GM23338 (cell line): ENCODE results near the gene PICK1. TPM values are rescaled to one million over a fixed set of nuclear protein-coding genes. Genes with fewer than 3 reads are reported as not detected.

Source experiments
- ATAC-seq: fragments of 200-7000 bp; cut with Tn5 transposase; 3 replicates; pipeline ENCODE4 v1.9.1; 2020
- DNase-seq: peaks from one replicate; pipeline ENCODE4 v3.0.0-alpha.2; 2015; ENCODE audit warnings: low spot score
- H2AFZ ChIP-seq: fragments of 200-600 bp; sonication (generic); 2 replicates; pipeline ENCODE4 v1.8.0; 2016; ENCODE audit warnings: antibody characterized with exemption, mild to moderate bottlenecking, moderate library complexity
- H3F3A ChIP-seq: fragments of 200-600 bp; sonication (generic); replicated peaks from 2 replicates; pipeline ENCODE4 v1.8.0; 2017; ENCODE audit warnings: antibody characterized with exemption, mixed run types, low read depth
- H3K27ac ChIP-seq: fragments of 200-600 bp; sonication (generic); 2 replicates; pipeline ENCODE4 v1.6.1; 2016; ENCODE audit warnings: low read depth
- H3K27me3 ChIP-seq: fragments of 200-600 bp; sonication (generic); 2 replicates; pipeline ENCODE4 v1.8.0; 2016; ENCODE audit warnings: mild to moderate bottlenecking, mixed run types, moderate library complexity; ENCODE audit not compliant: insufficient read depth
- H3K36me3 ChIP-seq: fragments of 200-600 bp; sonication (generic); 2 replicates; pipeline ENCODE4 v1.8.0; 2016; ENCODE audit warnings: mild to moderate bottlenecking; ENCODE audit not compliant: insufficient read depth
- H3K4me1 ChIP-seq: fragments of 200-600 bp; sonication (generic); 2 replicates; pipeline ENCODE4 v1.8.0; 2016; ENCODE audit warnings: mild to moderate bottlenecking, moderate library complexity; ENCODE audit not compliant: insufficient read depth
- H3K4me2 ChIP-seq: fragments of 200-600 bp; sonication (generic); 2 replicates; pipeline ENCODE4 v1.7.1; 2017; ENCODE audit warnings: mixed run types
- H3K4me3 ChIP-seq: fragments of 200-600 bp; sonication (generic); 2 replicates; pipeline ENCODE4 v1.6.1; 2016; ENCODE audit warnings: mixed run types
- H3K79me2 ChIP-seq: fragments of 200-600 bp; sonication (generic); replicated peaks from 2 replicates; pipeline ENCODE4 v1.8.0; 2017; ENCODE audit warnings: mild to moderate bottlenecking; ENCODE audit not compliant: insufficient read depth
- H3K9me2 ChIP-seq: fragments of 200-600 bp; sonication (generic); 2 replicates; pipeline ENCODE4 v1.8.0; 2017; ENCODE audit not compliant: insufficient read depth
- H4K20me1 ChIP-seq: fragments of 200-600 bp; sonication (generic); replicated peaks from 2 replicates; pipeline ENCODE4 v1.8.0; 2017; ENCODE audit warnings: mild to moderate bottlenecking; ENCODE audit not compliant: insufficient read depth
- H3K27ac Mint-ChIP-seq: 2 replicates; pipeline ENCODE4 v1.8.0; 2020; ENCODE audit warnings: inconsistent platforms, mild to moderate bottlenecking, moderate library complexity, mixed read lengths
- H3K27me3 Mint-ChIP-seq: 3 replicates; pipeline ENCODE4 v1.8.0; 2022; ENCODE audit warnings: low read depth, mild to moderate bottlenecking, moderate library complexity, mixed read lengths, inconsistent platforms; ENCODE audit not compliant: insufficient read depth, poor library complexity
- H3K36me3 Mint-ChIP-seq: 3 replicates; pipeline ENCODE4 v1.8.0; 2021; ENCODE audit warnings: low read depth, mild to moderate bottlenecking, inconsistent platforms, moderate library complexity, mixed read lengths
- H3K4me1 Mint-ChIP-seq: 3 replicates; pipeline ENCODE4 v1.8.0; 2020; ENCODE audit warnings: mild to moderate bottlenecking, inconsistent platforms, mixed read lengths
- H3K4me3 Mint-ChIP-seq: 3 replicates; pipeline ENCODE4 v1.8.0; 2021; ENCODE audit warnings: moderate library complexity, mild to moderate bottlenecking, inconsistent platforms, mixed read lengths
- H3K9me3 Mint-ChIP-seq: 3 replicates; pipeline ENCODE4 v1.8.0; 2020; ENCODE audit warnings: moderate library complexity, mild to moderate bottlenecking, inconsistent platforms, mixed read lengths
- ETS1 ChIP-seq: IDR thresholded peaks from 2 replicates; pipeline ENCODE4 v1.6.1; 2016; ENCODE audit warnings: antibody characterized with exemption
- EZH2 ChIP-seq: fragments of 200-600 bp; sonication (generic); IDR thresholded peaks from one replicate; pipeline ENCODE4 v1.8.0; 2017; ENCODE audit warnings: antibody characterized with exemption, mild to moderate bottlenecking, low read depth; ENCODE audit not compliant: unreplicated experiment
- EZH2phosphoT487 ChIP-seq: fragments of 200-600 bp; sonication (generic); IDR thresholded peaks from one replicate; pipeline ENCODE4 v1.8.1; 2018; ENCODE audit warnings: antibody characterized with exemption; ENCODE audit not compliant: unreplicated experiment
- JUNB ChIP-seq: IDR thresholded peaks from one replicate; pipeline ENCODE4 v1.6.1; 2016; ENCODE audit warnings: antibody characterized with exemption; ENCODE audit not compliant: unreplicated experiment
- NANOG ChIP-seq: IDR thresholded peaks from 2 replicates; pipeline ENCODE4 v1.6.1; 2016; ENCODE audit warnings: antibody characterized with exemption, borderline replicate concordance
- POLR2AphosphoS5 ChIP-seq: IDR thresholded peaks from 2 replicates; pipeline ENCODE4 v1.6.1; 2016; ENCODE audit warnings: antibody characterized with exemption, low read depth
- STAT1 ChIP-seq: IDR thresholded peaks from one replicate; pipeline ENCODE4 v1.6.1; 2016; ENCODE audit warnings: antibody characterized with exemption; ENCODE audit not compliant: unreplicated experiment
- ZNF114 ChIP-seq: fragments of 250-450 bp; sonication (Bioruptor Pico); IDR thresholded peaks from 2 replicates; pipeline ENCODE4 v1.5.0; 2020; ENCODE audit warnings: mild to moderate bottlenecking, moderate library complexity
- polyA plus RNA-seq: library from polyadenylated mRNA; unstranded; fragments of >200 nt; fragmentation: Nextera tagmentation; extraction: Ambion mirVana; gene quantifications from 2 replicates; pipeline ENCODE4 v1.2.1, GENCODE V29; 2016
- total RNA-seq: library from RNA; depleted of rRNA; stranded (reverse); fragments of >200 nt; shearing (Covaris generic); gene quantifications from 2 replicates; pipeline ENCODE4 v1.2.3, GENCODE V29; 2014
- TF ChIP-seq, protein P1 (sequence below), 2 experiments: fragments of 200-600 bp in 1 of 2; sonication (generic) in 1 of 2; conservative IDR thresholded peaks; 2 replicates each; pipeline versions ENCODE4 v1.5.1 to v1.6.1; 2016 to 2017; ENCODE audit warnings: antibody characterized with exemption in 2 of 2, low read depth in 2 of 2, mild to moderate bottlenecking in 2 of 2, moderate library complexity in 1 of 2

The PICK1 gene
- total and polyA plus RNA-seq, 2 experiments from 2014 or later = 15.9 to 28.3 TPM

- H3K4me3 ChIP-seq = no peak overlapping the region
- DNase-seq = peak; percentile 85
- H3K27me3 ChIP-seq = no peaks in the 10 kb centered on the region
- no peaks in the 10 kb centered on the region for H3F3A ChIP-seq
- Mint-ChIP-seq H3K27ac (no peak overlapping the region), H3K27me3 (peaks cover 12% of the 10 kb centered on the region), H3K36me3 (no peaks in the 10 kb centered on the region), H3K4me3 (no peak overlapping the region), H3K4me1 (no peaks in the 10 kb centered on the region), H3K9me3 (no peaks in the 10 kb centered on the region)
- H4K20me1 ChIP-seq = no peaks in the 10 kb centered on the region
- H3K4me2 ChIP-seq = no peak overlapping the region
- no peaks in the 10 kb centered on the region for H3K4me1 ChIP-seq
- H3K79me2 ChIP-seq = no peaks in the 10 kb centered on the region
- TF ChIP-seq EZH2phosphoT487 (no peak), NANOG (no peak), JUNB (no peak), ZNF114 (CRISPR knock-in tag) (no peak), POLR2AphosphoS5 (no peak)
- TF ChIP-seq, protein P1, sequence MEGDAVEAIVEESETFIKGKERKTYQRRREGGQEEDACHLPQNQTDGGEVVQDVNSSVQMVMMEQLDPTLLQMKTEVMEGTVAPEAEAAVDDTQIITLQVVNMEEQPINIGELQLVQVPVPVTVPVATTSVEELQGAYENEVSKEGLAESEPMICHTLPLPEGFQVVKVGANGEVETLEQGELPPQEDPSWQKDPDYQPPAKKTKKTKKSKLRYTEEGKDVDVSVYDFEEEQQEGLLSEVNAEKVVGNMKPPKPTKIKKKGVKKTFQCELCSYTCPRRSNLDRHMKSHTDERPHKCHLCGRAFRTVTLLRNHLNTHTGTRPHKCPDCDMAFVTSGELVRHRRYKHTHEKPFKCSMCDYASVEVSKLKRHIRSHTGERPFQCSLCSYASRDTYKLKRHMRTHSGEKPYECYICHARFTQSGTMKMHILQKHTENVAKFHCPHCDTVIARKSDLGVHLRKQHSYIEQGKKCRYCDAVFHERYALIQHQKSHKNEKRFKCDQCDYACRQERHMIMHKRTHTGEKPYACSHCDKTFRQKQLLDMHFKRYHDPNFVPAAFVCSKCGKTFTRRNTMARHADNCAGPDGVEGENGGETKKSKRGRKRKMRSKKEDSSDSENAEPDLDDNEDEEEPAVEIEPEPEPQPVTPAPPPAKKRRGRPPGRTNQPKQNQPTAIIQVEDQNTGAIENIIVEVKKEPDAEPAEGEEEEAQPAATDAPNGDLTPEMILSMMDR (conservative IDR thresholded peaks at IDR 0.05; ENCODE audit: low read depth in 2 of 2) = peak; percentile 67 to 82
- H2AFZ ChIP-seq = no peak overlapping the region
- peak; percentile 88 for ATAC-seq
- H3K9me2 ChIP-seq = no peaks in the 10 kb centered on the region
- no peak overlapping the region for H3K27ac ChIP-seq
- no peaks in the 10 kb centered on the region for H3K36me3 ChIP-seq
Measured at GRCh38 chr22:38104084-38104483, 46.9 kb downstream of the PICK1 start.

GRCh38 chr22:38106814-38107578 lies 49.8 kb downstream of the PICK1 start:
- no peak for ATAC-seq
- TF ChIP-seq, protein P1 (conservative IDR thresholded peaks at IDR 0.05; ENCODE audit: low read depth in 2 of 2) = peak in 1 of 2 experiments; percentile 34; a peak in 2 of 4 replicates
- no peak for TF ChIP-seq ETS1
- TF ChIP-seq JUNB = no peak
- no peak for TF ChIP-seq STAT1
- TF ChIP-seq POLR2AphosphoS5 = no peak
- no peak for TF ChIP-seq EZH2
- H3K4me3 ChIP-seq = no peak overlapping the region
- peaks cover 8% of the 10 kb centered on the region; the same call in 1 of the 2 replicates for H3K4me1 ChIP-seq
- H3K9me2 ChIP-seq = no peaks in the 10 kb centered on the region
- Mint-ChIP-seq H3K9me3 (peaks cover 5% of the 10 kb centered on the region; the same call in 2 of the 3 replicates), H3K27me3 (peaks cover 27% of the 10 kb centered on the region), H3K27ac (no peak overlapping the region), H3K4me1 (peaks cover 6% of the 10 kb centered on the region; the same call in 2 of the 3 replicates), H3K4me3 (no peak overlapping the region), H3K36me3 (peaks cover 3% of the 10 kb centered on the region; the same call in 1 of the 3 replicates)
- H3F3A ChIP-seq = peaks cover 7% of the 10 kb centered on the region
- H3K27me3 ChIP-seq = no peaks in the 10 kb centered on the region
- DNase-seq = no peak
- no peaks in the 10 kb centered on the region for H4K20me1 ChIP-seq
- H2AFZ ChIP-seq = no peak overlapping the region
- no peaks in the 10 kb centered on the region for H3K36me3 ChIP-seq
- no peak overlapping the region for H3K4me2 ChIP-seq
- no peaks in the 10 kb centered on the region for H3K79me2 ChIP-seq
- no peak overlapping the region for H3K27ac ChIP-seq
